ENCODE measurements around the gene TPPP.
"Not testable (repeated sequence)": the region's sequence is repeated elsewhere in the genome, so short reads cannot be mapped to it uniquely, and the experiment has no call there.

The TPPP gene

DNA sequence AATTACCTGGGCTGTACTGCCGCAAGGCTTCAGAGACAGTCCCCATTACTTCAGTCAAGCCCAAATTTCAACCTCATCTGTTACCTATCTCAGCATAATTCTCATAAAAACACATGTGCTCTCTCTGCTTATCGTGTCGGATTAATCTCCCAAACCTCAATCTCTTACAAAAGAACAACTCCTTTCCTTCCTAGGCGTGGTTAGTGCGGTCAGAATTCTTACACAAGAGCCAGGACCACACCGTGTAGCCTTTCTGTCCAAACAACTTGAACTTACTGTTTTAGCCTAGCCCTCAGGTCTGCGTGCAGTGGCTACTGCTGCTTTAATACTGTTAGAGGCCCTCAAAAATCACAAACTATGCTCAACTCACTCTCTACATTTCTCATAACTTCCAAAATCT, 13.0 kb upstream of the TPPP start:
- not testable (repeated sequence) for DNase-seq (ENCODE audit: low read depth); H3K4me3 ChIP-seq (ENCODE audit: low read depth, low read length)

- H3K4me3 ChIP-seq (ENCODE audit: low read depth, low read length); DNase-seq (ENCODE audit: low read depth): not testable (repeated sequence)
Observed at GRCh38 chr5:696753-697702, 3.9 kb upstream of the TPPP start.

DNA sequence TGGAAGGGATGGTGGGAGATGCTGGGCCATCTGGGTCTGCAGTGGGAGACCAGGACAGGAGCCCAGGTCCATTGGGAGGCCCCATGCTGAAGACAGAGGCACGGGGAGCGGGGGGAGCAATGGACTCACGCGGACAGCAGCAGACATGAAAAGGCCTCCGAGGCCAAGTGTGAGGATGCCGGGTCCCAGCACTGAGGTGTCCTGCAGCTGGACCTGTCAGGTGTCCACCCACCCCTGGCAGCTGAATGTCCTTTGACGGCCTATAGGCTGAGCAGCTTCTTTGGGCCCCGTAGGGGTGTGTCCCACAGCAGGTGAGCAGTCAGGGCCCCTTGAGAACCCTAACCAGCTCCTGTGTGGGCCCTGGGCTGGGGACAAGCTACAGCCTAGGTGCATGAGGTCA, 3.0 kb upstream of the TPPP start:
- not testable (repeated sequence) for DNase-seq (ENCODE audit: low read depth); H3K4me3 ChIP-seq (ENCODE audit: low read depth, low read length)

DNA sequence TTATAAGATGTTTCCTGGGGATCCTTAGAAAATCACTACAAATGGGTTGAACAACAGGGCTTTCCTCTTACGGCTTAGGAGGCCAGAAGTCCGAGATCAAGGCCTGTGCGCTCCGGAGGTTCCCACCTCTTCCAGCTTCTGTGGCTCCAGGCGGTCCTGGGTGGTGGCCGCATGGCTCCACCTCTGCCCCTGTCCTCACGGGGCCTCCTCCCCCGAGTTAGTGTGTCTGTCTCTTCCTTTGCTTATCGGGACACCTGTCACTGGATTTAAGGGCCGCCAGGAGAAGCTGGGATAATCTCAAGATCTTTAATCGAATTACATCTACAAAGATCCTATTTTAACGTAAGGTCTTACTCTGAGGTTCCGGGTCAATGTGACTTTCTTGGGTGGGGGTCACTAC, 2.3 kb upstream of the TPPP start:
- not testable (repeated sequence) for H3K4me3 ChIP-seq (ENCODE audit: low read depth, low read length); DNase-seq (ENCODE audit: low read depth)

GRCh38 chr5:694042-694431, 885 bp upstream of the TPPP start:
- not testable (repeated sequence) for H3K4me3 ChIP-seq (ENCODE audit: low read depth, low read length)

DNA sequence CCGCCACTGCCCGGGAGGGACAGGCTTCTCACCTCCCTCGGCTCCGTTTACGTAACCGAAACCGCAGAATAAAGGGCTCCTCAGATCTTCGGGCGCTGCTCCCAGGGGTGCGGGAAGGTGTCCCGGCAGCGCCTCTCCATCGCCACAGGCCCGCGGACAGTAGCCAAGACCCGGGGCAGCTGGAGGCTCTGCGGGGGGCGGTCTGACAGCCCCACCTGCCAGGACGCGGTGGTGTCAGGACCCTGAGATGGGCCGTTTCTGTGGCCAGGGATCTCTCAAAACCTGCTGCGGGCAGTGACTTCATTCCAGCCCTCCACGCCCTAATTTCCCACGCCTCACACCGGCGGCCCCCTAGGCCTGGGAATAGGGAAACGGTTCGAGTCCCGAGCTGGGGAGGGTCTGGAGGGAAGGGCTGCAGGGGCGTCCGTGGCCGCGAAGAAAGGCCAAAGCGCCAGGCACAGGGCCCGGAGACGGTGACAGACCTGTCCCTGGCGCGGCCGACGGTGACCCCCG, 567 bp downstream of the TPPP start:
- H3K4me3 ChIP-seq (ENCODE audit: low read depth, low read length); DNase-seq (ENCODE audit: low read depth): not testable (repeated sequence)

More at GRCh38 chr5:694042-694431, 885 bp upstream of the TPPP start:
- not testable (repeated sequence) for DNase-seq (ENCODE audit: low read depth)

GRCh38 chr5:691817-692528, 1.2 kb downstream of the TPPP start:
- DNase-seq (ENCODE audit: low read depth), result no peak
- no peak overlapping the region for H3K4me3 ChIP-seq (ENCODE audit: low read depth, low read length)
- no peak for TF ChIP-seq CTCF (conservative IDR thresholded peaks at IDR 0.05; ENCODE audit: low read depth, low read length)

- not testable (repeated sequence) for H3K4me3 ChIP-seq (ENCODE audit: low read depth, low read length); DNase-seq (ENCODE audit: low read depth)
Observed at GRCh38 chr5:691049-691448, 2.1 kb downstream of the TPPP start.

DNA sequence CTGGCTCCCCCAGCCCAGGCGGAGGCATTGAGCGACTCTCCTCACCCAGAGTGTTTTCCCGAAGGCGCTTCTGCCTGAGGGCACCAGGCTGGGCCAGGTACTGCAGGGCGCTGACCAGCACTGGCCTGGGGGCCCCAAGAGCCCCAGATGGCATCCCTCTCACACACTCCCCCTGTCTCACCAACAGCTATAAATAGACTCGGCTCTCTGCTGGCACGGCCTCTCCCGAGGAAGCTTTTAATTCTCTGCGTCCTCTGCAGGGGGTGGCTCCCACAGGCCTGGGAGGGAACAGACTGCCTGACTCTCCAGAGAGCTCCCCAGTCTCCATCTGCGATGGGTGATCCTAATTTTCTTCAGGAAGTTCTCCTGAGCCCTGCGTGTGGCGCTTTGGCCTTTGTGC, 2.9 kb downstream of the TPPP start:
- DNase-seq (ENCODE audit: low read depth); H3K4me3 ChIP-seq (ENCODE audit: low read depth, low read length): not testable (repeated sequence)

- not testable (repeated sequence) for DNase-seq (ENCODE audit: low read depth)
Observed at GRCh38 chr5:688348-689010, 4.7 kb downstream of the TPPP start.

DNA sequence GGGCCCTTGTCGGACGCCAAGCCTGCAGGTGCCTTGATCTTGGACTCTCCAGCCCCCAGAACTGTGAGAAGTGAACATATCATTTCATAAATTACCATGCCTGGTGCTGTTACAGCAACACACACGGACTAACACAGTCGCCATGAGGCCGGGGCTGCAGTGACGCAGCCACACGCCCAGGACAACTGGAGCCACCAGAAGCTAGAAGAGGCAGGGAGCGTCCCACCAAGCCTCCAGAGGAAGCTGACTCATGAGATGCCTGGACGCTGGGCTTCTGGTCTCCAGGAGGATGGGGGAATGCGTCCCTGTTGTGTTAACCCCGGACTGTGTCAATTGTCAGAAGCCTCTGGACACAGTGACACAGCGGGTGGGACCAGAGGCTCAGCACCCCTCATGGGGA, 6.2 kb downstream of the TPPP start:
- H3K4me3 ChIP-seq (ENCODE audit: low read depth, low read length); DNase-seq (ENCODE audit: low read depth): not testable (repeated sequence)

More at GRCh38 chr5:688348-689010, 4.7 kb downstream of the TPPP start:
- not testable (repeated sequence) for H3K4me3 ChIP-seq (ENCODE audit: low read depth, low read length)

DNA sequence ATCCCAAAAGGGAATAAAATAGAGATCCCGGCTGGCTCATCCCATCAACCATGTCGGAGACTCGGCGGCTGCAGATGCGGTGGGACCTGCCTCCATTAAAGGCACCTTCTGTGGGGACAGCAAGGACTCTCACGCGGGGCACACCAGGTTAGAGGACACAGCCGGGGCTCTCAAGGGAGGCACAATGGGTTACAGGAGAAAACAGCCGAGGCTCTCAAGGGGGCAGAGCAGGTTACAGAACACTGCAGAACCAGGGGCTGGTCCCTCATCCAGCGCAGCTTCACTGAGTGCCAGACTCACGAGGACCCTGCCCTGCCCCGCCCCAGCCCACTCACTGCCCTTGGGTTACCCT, 7.0 kb downstream of the TPPP start:
- DNase-seq (ENCODE audit: low read depth); H3K4me3 ChIP-seq (ENCODE audit: low read depth, low read length): not testable (repeated sequence)
